Skeletal muscle tissue (tissue), 4 donors: ENCODE data around the gene ARL14EP. TPM values are rescaled to one million over a fixed set of nuclear protein-coding genes. Genes with fewer than 3 reads are reported as not detected.

Experiments used
- H3K27ac ChIP-seq: one replicate; pipeline ENCODE4 v1.7.0; 2013; ENCODE audit warnings: mild to moderate bottlenecking, low read depth, low read length, inconsistent platforms
- H3K27me3 ChIP-seq, 3 donors: one replicate each; pipeline ENCODE4 v1.7.0; 2013; ENCODE audit warnings: low read length in 3 of 3; ENCODE audit not compliant: control insufficient read depth in 3 of 3, insufficient read depth in 3 of 3
- H3K36me3 ChIP-seq, 3 donors: one replicate each; pipeline ENCODE4 v1.7.0; 2013; ENCODE audit warnings: low read length in 3 of 3; ENCODE audit not compliant: control insufficient read depth in 3 of 3, insufficient read depth in 3 of 3
- H3K4me1 ChIP-seq, 3 donors: one replicate each; pipeline ENCODE4 v1.7.0; 2013; ENCODE audit warnings: low read length in 3 of 3, mild to moderate bottlenecking in 3 of 3; ENCODE audit not compliant: control insufficient read depth in 3 of 3, insufficient read depth in 3 of 3
- H3K4me3 ChIP-seq, 3 donors: one replicate each; pipeline ENCODE4 v1.7.0; 2013; ENCODE audit warnings: low read length in 3 of 3
- H3K9ac ChIP-seq, 3 donors: one replicate each; pipeline ENCODE4 v1.7.0; 2013; ENCODE audit warnings: low read length in 3 of 3, mild to moderate bottlenecking in 3 of 3, moderate library complexity in 2 of 3, low read depth in 1 of 3
- H3K9me3 ChIP-seq, 3 donors: one replicate each; pipeline ENCODE4 v1.7.0; 2013; ENCODE audit warnings: low read length in 3 of 3; ENCODE audit not compliant: control insufficient read depth in 3 of 3
- total RNA-seq: library from RNA; depleted of rRNA; stranded (reverse); fragments of >200 nt; gene quantifications from one replicate; pipeline ENCODE4 v1.2.3, GENCODE V29; 2014
- donor health status: Osteomylitis.

The ARL14EP gene
- 26.1 TPM for total RNA-seq

DNA sequence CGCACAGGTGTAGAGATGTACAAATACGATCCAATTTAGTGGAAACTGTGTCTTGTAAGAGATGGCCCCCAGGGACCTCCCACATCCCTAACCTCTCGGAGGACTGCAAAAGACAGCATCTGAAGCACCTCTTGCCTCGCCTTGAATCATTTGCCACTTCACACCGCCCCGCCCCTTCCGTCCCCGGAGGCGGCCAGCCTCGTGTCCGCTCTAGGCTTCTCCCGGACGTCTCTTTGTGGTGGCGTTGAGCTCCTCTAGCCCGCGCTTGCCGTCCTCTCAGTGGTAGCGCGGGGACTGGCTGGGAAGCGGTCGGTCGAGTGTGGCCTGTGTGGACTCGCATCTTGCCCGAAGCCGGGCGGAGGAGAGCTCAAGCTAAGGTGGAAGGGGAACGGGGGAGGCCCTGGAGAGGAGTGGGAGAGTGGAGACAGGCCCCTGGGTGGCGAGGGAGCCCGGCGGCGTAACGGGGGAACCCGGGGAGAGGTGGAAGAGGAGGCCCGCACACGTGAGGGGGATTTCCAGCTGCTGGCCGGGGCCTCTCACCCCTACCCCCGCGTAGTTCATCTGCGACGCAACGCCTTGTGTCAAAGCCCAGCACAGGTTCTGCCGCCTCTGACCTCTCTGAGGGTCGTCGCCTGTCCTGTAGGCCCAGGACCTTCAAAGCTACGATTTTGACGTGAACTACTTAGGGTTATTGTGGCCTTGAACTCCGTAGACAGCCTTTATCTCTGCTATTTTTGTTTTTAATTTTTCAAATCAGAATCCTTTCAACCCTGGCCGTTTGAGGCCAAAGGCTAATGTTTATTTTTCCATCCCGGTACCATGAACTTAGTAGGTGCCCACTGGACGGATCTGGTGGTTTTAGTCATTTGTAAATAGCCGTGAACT lies at the start of gene ARL14EP:
Gene ARL14EP, plus strand, starts transcription at position 279 of the 885 bp plus-strand sequence. CDS start 7,845 bp downstream, outside the sequence.
- Histone ChIP-seq H3K27me3 (no peaks in the 10 kb centered on the region), H3K4me1 (peaks cover 9 to 19% (median 11%) of the 10 kb centered on the region in 3 donors), H3K27ac (peak within 1 kb of the TSS; percentile 94), H3K4me3 (peak within 1 kb of the TSS; percentile 89 to 92 (median 92)), H3K36me3 (peaks cover 0 to 2% (median 0%) of the 10 kb centered on the region in 3 donors), H3K9me3 (no peaks in the 10 kb centered on the region), H3K9ac (peak within 1 kb of the TSS; percentile 92 to 97 (median 95))

DNA sequence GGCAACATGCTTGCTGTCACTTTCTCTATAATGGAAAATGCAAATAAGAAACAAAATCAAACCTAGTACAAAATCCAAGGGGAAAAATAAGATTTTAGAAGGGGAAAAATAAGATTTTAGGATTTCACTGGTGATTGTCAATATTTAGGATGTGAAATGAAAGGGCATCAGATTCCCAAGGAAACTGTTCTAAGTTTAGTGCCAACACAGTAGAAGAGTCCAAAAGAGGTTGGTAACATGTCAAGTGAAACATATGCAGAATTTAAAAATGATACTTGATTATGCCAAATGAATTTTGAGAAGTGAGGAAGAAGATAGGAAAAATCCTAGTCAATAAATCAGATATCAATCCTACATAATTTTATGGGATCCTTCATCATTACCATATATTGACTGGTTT lies 45.7 kb upstream of the ARL14EP start:
- no peaks in the 10 kb centered on the region for H3K9me3 ChIP-seq
- peaks cover 0 to 6% (median 0%) of the 10 kb centered on the region in 3 donors for H3K27me3 ChIP-seq
- H3K36me3 ChIP-seq, result no peaks in the 10 kb centered on the region
- no peaks in the 10 kb centered on the region for H3K4me1 ChIP-seq
- no peak overlapping the region for H3K27ac ChIP-seq
- H3K9ac ChIP-seq, result no peak overlapping the region
- no peak overlapping the region for H3K4me3 ChIP-seq

DNA sequence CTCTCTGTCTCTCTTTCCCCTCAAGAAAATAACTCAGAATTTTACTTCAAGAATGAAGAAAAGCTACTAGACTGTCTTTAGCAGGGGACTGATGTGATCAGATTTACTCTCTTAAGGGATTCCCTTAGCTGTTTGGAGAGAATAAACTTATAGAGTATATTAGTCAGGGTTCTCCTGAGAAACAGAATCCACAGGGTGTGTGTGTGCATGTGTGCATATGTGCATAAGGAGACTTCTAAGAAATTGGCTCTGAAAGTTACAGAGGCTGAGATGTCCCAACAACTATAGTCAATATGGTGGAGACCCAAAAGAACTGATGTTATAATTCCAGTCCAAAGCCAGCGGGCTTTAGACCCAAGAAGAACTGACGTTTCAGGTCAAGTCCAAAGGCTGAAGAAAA lies 43.1 kb upstream of the ARL14EP start:
- no peaks in the 10 kb centered on the region for H3K36me3 ChIP-seq
- H3K9ac ChIP-seq, result no peak overlapping the region
- no peak overlapping the region for H3K27ac ChIP-seq
- H3K27me3 ChIP-seq, result peaks cover 0 to 6% (median 0%) of the 10 kb centered on the region in 3 donors
- no peaks in the 10 kb centered on the region for H3K4me1 ChIP-seq
- no peak overlapping the region for H3K4me3 ChIP-seq
- no peaks in the 10 kb centered on the region for H3K9me3 ChIP-seq

DNA sequence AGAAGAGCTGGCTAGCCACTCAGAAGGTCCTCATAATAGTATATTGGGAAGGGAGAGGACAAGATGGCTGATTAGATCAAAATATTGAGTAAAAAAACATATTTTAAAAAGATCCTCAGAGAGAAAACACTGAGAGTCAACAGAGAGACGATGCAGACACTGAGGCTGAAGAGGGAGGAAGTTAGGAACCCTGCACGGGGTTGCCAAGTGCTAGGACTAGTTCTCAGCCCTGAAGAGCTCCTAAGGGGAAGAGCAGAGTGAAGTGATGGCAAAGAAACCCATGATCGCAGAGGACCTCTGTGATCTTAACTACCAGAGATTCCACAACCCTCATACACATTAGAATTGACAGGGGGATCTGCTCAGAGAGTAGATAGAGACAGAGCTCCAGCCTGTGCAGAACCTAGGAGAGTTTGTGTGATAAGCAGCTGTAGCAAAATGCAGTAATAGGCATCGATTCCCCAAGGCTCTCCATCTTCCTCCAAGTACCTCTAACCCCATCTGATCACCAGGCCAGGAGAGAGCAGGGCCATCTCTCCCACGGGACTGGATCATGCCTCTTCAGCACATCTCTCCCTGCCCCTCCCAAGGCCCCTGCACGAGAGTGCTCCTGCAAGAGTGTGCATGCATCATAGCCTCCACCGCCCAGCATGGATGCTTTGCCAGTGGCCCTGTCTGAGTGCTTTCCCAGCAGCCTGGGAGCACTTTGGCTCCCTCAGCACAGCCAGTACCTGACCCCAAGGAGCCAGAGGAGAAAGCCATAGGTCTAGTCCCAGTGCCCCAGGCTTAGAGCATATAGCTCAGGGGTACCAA lies 41.2 kb upstream of the ARL14EP start:
- no peak overlapping the region for H3K27ac ChIP-seq
- no peaks in the 10 kb centered on the region for H3K36me3 ChIP-seq
- peaks cover 0 to 4% (median 0%) of the 10 kb centered on the region in 3 donors for H3K27me3 ChIP-seq
- no peaks in the 10 kb centered on the region for H3K9me3 ChIP-seq
- H3K4me1 ChIP-seq, result no peaks in the 10 kb centered on the region
- H3K4me3 ChIP-seq, result no peak overlapping the region
- no peak overlapping the region for H3K9ac ChIP-seq

DNA sequence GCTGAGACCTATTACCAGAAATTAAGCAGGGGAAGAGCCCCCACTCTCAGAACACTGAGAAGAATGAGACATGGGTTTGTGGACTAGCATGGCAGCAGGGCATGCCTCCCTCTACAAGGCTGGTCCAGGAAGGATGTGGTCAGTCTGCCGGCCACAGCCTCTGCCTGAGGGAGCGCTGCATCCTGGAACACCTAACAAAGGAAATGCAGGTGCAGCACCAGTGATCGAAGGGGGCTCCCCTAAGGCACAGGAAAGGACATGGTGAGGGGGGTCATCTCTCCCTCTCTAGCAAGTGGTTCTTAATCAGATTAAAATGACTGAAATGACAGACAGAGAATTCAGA lies 40.6 kb upstream of the ARL14EP start:
- no peak overlapping the region for H3K9ac ChIP-seq
- H3K27me3 ChIP-seq, result peaks cover 0 to 4% (median 0%) of the 10 kb centered on the region in 3 donors
- no peak overlapping the region for H3K27ac ChIP-seq
- no peaks in the 10 kb centered on the region for H3K9me3 ChIP-seq
- H3K4me1 ChIP-seq, result no peaks in the 10 kb centered on the region
- no peak overlapping the region for H3K4me3 ChIP-seq
- no peaks in the 10 kb centered on the region for H3K36me3 ChIP-seq

DNA sequence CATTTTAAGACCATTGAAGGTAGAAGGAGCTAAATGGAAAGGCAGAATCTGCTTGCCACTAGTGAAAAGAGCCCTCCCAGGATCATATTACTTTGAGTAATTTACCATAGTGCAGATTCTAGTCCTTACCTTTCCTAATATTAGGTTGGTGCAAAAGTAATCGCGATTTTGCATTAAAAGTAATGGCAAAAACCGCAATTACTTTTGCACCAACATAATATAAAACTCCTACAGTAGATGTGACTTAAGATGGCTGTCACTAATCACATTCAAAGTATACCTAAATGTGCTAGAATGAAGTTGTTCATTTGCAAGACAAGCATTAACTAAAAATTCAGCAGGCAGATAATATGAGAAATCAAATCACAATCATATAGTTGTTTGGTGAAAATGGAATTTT lies 38.1 kb upstream of the ARL14EP start:
- H3K36me3 ChIP-seq, result no peaks in the 10 kb centered on the region
- H3K4me3 ChIP-seq, result no peak overlapping the region
- no peaks in the 10 kb centered on the region for H3K4me1 ChIP-seq
- H3K27me3 ChIP-seq, result peaks cover 0 to 4% (median 0%) of the 10 kb centered on the region in 3 donors
- H3K9me3 ChIP-seq, result no peaks in the 10 kb centered on the region
- no peak overlapping the region for H3K9ac ChIP-seq
- no peak overlapping the region for H3K27ac ChIP-seq

DNA sequence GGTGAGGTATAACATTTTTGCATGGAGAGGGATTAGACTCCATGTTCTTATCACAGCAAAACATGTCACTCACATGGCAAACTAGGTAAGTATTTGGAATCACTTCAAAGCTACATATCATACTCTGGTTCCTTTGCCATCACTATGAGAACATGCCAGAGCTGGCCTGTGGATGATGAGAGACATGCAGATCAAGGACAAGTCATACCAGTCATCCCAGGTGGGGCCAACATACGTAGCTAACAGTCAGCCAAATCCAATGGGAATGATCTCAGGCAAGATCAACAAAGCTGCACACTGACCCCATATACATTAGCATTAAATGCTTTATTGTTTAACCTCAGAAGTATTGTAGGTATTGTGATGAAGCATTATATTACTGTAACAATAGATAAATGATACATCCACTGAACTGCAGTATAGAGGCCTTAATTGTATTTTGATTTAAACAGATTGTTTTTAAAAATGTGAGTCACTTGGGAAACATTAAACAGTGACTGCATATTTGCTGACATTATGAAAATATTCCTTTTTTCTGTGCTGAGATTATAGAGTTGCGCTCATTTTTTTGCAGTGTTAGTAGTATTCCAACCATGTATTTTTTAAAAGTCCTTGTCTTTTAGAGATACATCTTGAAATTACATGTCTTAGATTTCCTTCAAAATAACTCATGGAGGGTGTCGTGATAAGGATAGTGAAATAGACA lies 37.3 kb upstream of the ARL14EP start:
- Histone ChIP-seq H3K9ac (no peak overlapping the region), H3K36me3 (no peaks in the 10 kb centered on the region), H3K27me3 (peaks cover 0 to 4% (median 0%) of the 10 kb centered on the region in 3 donors), H3K4me1 (no peaks in the 10 kb centered on the region), H3K27ac (no peak overlapping the region), H3K4me3 (no peak overlapping the region), H3K9me3 (no peaks in the 10 kb centered on the region)

DNA sequence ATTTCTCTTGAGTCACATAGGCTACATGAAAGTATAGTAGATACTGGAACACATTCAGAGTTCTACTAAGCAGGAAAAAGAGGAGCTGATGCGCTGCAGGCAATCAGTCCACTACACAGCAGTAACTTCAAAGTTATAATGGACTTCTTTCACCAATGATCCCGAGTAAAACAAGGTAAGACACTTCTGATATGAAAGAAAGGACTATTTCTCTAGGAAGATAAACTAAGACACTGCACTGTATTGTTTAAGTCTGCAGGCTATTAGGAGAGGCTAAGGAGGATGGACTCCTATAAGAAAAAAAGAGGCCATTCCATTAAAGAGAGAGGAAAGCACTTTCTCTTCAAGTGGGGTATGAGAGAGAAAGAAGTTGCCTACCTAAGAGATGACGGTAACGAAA lies 31.6 kb upstream of the ARL14EP start:
- no peak overlapping the region for H3K27ac ChIP-seq
- no peaks in the 10 kb centered on the region for H3K36me3 ChIP-seq
- H3K27me3 ChIP-seq, result peaks cover 0 to 2% (median 0%) of the 10 kb centered on the region in 3 donors
- no peaks in the 10 kb centered on the region for H3K9me3 ChIP-seq
- no peaks in the 10 kb centered on the region for H3K4me1 ChIP-seq
- no peak overlapping the region for H3K9ac ChIP-seq
- H3K4me3 ChIP-seq, result no peak overlapping the region

DNA sequence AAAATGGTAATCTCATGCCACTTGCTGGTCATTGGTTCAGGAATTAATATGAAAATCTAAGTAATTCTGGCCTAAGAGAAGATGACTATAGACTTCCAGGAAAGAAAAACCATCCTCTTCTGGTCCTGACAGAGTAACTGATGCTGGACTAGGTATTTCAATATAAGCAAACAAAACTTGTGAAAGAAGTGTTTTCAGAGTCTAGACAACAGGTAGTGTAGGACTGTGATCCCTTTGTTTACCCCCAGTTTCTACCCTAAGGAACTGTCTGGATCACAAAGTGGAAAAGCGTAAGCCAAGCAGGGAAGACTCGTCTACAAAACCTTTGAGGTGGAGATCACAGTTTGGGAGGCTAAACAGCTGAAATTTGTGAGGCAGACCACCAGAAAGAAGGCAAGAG lies 30.4 kb upstream of the ARL14EP start:
- Histone ChIP-seq H3K9ac (no peak overlapping the region), H3K4me3 (no peak overlapping the region), H3K4me1 (no peaks in the 10 kb centered on the region), H3K27ac (no peak overlapping the region), H3K9me3 (no peaks in the 10 kb centered on the region), H3K27me3 (peaks cover 0 to 2% (median 0%) of the 10 kb centered on the region in 3 donors), H3K36me3 (no peaks in the 10 kb centered on the region)
